ENCODE results near the gene RAB3IP.
A peak's percentile ranks its signal among the peaks of the same experiment; 100 is the strongest.

RAB3IP gene

DNA sequence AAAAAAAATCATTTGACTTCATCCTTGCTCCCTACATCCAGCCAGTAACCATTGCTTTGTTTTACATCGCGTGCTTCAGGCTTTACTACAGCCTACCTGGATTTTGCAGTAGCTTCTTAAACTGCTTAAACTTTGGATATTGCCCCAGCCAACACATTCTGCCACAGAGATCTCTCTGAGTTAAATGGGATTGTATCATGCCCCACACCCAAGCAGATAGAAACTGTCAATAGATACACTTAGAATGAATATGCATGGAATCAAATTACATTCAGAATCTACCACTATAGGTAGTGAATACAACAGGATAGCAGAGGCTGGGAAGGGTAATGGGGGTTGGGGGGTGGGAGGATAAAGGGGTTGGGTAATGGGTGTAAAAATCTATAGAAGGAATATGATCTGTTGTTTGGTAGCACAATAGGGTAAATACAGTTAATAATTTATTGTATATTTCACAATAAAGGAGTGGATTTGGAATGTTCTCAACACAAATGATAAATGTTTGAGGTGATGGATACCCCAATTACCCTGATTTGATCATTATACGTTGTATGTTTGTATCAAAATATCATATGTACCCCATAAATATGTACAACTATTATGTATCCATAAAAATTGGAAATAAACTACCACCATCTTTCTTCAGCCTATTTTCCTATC is 83.7 kb downstream of the RAB3IP start:
- Histone ChIP-seq H4K20me1 (no peaks in the 10 kb centered on the region), H3K4me3 (no peak overlapping the region), H3K27me3 (no peaks in the 10 kb centered on the region), H3K4me1 (peaks cover 4 to 17% (median 11%) of the 10 kb centered on the region in 10 experiments; a peak in 12 of 20 replicates), H3K27ac (no peak overlapping the region), H3K9me3 (replicated peaks in 1 of 11) (no peaks in the 10 kb centered on the region), H3K36me3 (no peaks in the 10 kb centered on the region), H3K4me2 (peak overlapping the region in 1 of 11 experiments; percentile 40; a peak in 2 of 22 replicates), H3K9ac (no peak overlapping the region)
- no peak for TF ChIP-seq Cebpa-rat (IDR thresholded peaks at IDR 0.05)

DNA sequence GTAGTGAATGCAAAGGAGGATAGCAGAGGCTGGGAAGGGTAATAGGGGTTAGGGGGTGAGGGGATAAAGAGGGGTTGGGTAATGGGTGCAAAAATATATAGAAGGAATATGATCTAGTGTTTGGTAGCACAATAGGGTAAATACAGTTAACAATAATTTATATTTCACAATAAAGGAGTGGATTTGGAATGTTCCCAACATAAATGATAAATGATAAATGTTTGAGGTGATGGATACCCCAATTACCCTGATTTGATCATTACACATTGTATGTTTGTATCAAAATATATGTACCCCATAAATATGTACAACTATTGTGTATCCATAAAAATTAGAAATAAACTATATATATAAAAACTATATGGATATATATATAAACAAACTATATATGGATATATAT is 85.4 kb downstream of the RAB3IP start:
- Histone ChIP-seq H3K9ac (no peak overlapping the region), H3K27ac (no peak overlapping the region), H3K4me1 (peaks cover 4 to 17% (median 11%) of the 10 kb centered on the region in 10 experiments; a peak in 12 of 20 replicates), H3K27me3 (no peaks in the 10 kb centered on the region), H3K4me2 (no peak overlapping the region), H3K9me3 (replicated peaks in 1 of 11) (no peaks in the 10 kb centered on the region), H3K36me3 (no peaks in the 10 kb centered on the region), H4K20me1 (no peaks in the 10 kb centered on the region), H3K4me3 (no peak overlapping the region)
- no peak for TF ChIP-seq Cebpa-rat (IDR thresholded peaks at IDR 0.05)

DNA sequence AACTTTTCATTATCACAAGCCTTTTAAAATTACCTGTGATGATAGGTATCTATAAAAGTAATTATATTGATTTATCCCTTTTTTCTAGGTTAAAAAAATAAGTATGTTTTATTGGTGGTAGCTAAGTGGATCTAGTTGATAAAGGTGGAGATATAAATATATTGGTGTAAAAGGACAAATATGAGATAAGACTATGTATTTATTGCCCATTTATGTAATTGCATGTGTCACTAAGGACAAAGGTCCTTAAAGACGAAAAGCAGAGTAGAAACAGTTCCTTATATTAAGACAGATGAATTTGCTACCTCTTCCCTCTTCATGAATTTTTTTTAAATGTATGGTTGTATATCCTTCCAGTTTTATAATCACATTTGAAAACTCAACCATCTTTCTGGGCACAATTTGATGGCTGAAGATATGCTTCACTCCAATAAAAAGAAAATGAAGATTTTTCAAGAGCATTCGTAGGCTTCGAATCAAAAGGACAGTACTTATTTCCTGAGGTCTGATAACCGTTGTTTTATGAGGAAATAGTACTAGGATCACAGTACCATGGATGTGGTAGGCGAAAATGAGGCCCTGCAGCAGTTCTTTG is 86.4 kb downstream of the RAB3IP start, which contains the start of gene MYRFL:
TSS of gene MYRFL (plus strand) at position 262 of the 595 bp plus-strand sequence. CDS start at position 553, 291 bp downstream.
- no peak for TF ChIP-seq Cebpa-rat (IDR thresholded peaks at IDR 0.05)
- H3K36me3 ChIP-seq, result no peaks in the 10 kb centered on the region
- H3K4me1 ChIP-seq, result peaks cover 4 to 17% (median 11%) of the 10 kb centered on the region in 10 experiments; a peak in 12 of 20 replicates
- H3K9ac ChIP-seq, result no peak within 1 kb of the TSS
- no peak within 1 kb of the TSS for H3K4me3 ChIP-seq
- no peaks in the 10 kb centered on the region for H3K27me3 ChIP-seq
- no peak within 1 kb of the TSS for H3K27ac ChIP-seq
- H3K4me2 ChIP-seq, result no peak within 1 kb of the TSS
- no peaks in the 10 kb centered on the region for H4K20me1 ChIP-seq
- no peaks in the 10 kb centered on the region for H3K9me3 ChIP-seq (replicated peaks in 1 of 11)

DNA sequence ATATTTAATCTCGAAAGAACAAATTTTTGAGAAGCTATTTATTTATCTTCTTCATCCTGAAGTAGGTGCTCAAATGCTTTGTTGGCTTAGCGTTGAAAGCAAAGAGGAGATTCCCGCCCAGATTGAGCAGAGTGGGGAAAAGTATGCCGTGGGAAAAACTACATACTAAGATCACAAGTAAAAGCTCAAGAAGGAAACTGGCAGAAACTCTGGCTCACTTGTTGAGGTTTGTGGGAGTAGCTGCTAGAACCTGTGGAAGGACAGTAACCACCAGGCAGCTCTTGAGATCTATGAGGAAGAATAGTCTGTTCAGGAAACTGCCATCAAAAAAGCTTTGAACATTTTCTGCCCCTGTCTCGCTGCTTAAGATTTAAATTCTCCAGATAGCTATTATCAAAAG is 90.2 kb downstream of the RAB3IP start:
- H3K4me2 ChIP-seq, result no peak overlapping the region
- H3K36me3 ChIP-seq, result no peaks in the 10 kb centered on the region
- TF ChIP-seq Cebpa-rat (IDR thresholded peaks at IDR 0.05), result no peak
- no peaks in the 10 kb centered on the region for H4K20me1 ChIP-seq
- H3K27ac ChIP-seq, result no peak overlapping the region
- no peaks in the 10 kb centered on the region for H3K27me3 ChIP-seq
- H3K9me3 ChIP-seq (replicated peaks in 1 of 11), result no peaks in the 10 kb centered on the region
- H3K4me1 ChIP-seq, result no peaks in the 10 kb centered on the region
- H3K4me3 ChIP-seq, result no peak overlapping the region
- H3K9ac ChIP-seq, result no peak overlapping the region

DNA sequence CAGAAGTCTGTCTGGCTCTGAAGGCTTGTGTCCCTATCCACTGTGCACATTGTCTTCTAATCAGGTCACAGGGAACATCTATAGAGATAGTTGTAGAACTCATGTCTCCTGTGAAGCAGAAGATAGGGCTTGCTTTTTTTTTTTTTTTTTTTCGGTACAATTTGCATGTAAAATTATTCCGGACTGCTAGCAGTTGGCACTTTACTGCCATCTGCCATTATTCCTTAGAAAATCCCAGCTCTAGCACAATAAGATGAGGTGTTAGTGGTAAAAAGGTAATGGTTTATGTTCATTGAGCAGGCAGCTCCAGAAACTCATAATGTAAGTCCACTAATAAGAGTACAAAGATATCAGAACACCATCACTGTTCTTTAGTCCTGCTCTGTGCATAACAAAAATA is 95.0 kb downstream of the RAB3IP start:
- Histone ChIP-seq H3K27me3 (no peaks in the 10 kb centered on the region), H3K36me3 (no peaks in the 10 kb centered on the region), H4K20me1 (no peaks in the 10 kb centered on the region), H3K4me2 (no peak overlapping the region), H3K27ac (no peak overlapping the region), H3K4me1 (peaks cover 0 to 25% (median 0%) of the 10 kb centered on the region in 10 experiments; a peak in 6 of 20 replicates), H3K9ac (no peak overlapping the region), H3K9me3 (replicated peaks in 1 of 11) (no peaks in the 10 kb centered on the region), H3K4me3 (no peak overlapping the region)
- TF ChIP-seq Cebpa-rat (IDR thresholded peaks at IDR 0.05), result no peak

DNA sequence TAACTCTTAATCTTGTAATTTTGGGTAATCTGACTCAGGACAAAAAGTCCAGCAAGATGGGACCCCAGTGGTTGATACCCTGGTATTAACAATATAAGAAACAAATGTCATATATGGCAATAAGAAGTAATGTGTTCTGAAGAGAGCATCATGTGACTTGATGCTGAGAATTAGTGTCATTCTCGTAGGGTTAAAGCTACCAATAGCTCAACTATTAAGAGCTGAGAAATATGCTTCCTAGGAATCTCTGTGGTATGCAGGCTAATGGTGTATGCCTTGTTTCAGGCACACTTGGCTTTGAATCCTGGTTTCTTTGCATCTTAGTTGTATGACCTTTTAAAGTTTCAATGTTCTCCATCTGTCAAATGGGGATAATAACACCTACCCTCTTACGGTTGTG is 95.5 kb downstream of the RAB3IP start:
- Histone ChIP-seq H3K27me3 (no peaks in the 10 kb centered on the region), H3K36me3 (no peaks in the 10 kb centered on the region), H3K9me3 (replicated peaks in 1 of 11) (no peaks in the 10 kb centered on the region), H3K4me3 (no peak overlapping the region), H3K27ac (no peak overlapping the region), H3K9ac (no peak overlapping the region), H3K4me1 (peaks cover 0 to 25% (median 0%) of the 10 kb centered on the region in 10 experiments; a peak in 6 of 20 replicates), H3K4me2 (peak overlapping the region in 1 of 11 experiments; percentile 30; a peak in 1 of 22 replicates), H4K20me1 (no peaks in the 10 kb centered on the region)
- no peak for TF ChIP-seq Cebpa-rat (IDR thresholded peaks at IDR 0.05)

DNA sequence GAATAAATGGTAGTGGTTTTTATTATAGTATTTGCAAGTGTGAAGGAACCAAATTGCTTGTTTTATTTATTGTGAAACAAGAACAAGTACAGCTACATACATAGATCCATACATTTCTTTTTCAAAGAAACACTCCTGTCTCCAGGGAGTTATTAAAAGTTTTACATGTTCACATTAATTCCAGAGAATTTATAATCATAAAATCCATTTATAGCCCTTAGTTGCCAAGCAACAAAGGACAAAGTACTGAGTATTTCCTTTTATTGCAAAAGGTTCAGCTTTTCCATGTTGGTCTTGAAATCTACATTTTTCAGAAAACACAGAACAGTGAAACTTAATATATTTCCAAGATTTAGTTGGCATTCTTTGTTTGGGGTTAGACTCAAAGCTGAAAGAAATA is 95.9 kb downstream of the RAB3IP start:
- Histone ChIP-seq H4K20me1 (no peaks in the 10 kb centered on the region), H3K4me1 (peaks cover 0 to 25% (median 0%) of the 10 kb centered on the region in 10 experiments; a peak in 6 of 20 replicates), H3K27me3 (no peaks in the 10 kb centered on the region), H3K9ac (no peak overlapping the region), H3K4me3 (no peak overlapping the region), H3K27ac (no peak overlapping the region), H3K9me3 (replicated peaks in 1 of 11) (no peaks in the 10 kb centered on the region), H3K4me2 (peak overlapping the region in 2 of 11 experiments; percentile 30 to 38; a peak in 2 of 22 replicates), H3K36me3 (no peaks in the 10 kb centered on the region)
- TF ChIP-seq Cebpa-rat (IDR thresholded peaks at IDR 0.05), result no peak

DNA sequence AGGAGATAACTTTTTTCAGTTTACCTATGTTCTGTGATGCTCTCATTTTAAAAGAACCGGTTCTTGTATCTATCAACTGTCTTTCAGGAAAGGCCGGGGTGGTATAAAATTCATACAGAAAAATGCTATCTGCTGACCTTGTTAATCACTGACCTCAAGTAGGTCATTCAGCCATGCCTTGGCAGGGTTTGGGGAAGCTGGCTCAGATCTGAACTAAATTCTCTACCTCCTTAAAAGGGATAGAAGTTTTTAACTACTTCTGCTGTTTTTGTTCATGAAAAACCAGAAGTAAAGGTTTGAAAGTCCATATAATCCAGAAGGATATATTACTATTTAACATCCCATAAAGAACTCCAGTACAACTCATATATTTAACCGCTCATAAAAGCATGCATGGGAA is 96.4 kb downstream of the RAB3IP start:
- Histone ChIP-seq H4K20me1 (no peaks in the 10 kb centered on the region), H3K4me1 (peaks cover 0 to 25% (median 0%) of the 10 kb centered on the region in 10 experiments; a peak in 6 of 20 replicates), H3K9ac (no peak overlapping the region), H3K4me3 (no peak overlapping the region), H3K27me3 (no peaks in the 10 kb centered on the region), H3K9me3 (replicated peaks in 1 of 11) (no peaks in the 10 kb centered on the region), H3K4me2 (peak overlapping the region in 2 of 11 experiments; percentile 47 to 55; a peak in 2 of 22 replicates), H3K36me3 (no peaks in the 10 kb centered on the region), H3K27ac (no peak overlapping the region)
- TF ChIP-seq Cebpa-rat (IDR thresholded peaks at IDR 0.05), result no peak

DNA sequence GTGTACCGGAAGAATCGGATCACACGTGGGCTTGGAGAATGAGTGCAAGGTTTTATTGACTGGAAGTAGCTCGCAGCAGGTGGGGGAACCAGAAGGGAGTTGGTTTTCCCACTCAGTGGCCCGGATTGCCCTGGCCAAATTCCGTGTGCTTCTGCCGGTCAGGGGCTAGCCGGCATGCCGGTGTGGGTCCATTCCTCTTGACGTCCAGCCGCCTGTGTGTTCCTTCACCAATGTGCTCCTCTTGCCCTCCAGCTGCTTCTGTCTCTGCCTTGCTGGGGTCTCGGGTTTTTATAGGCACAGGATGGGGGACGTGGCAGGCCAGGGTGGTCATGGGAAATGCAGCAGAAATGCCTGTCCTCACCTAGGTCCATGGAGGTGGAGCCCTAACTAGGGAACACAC is 97.4 kb downstream of the RAB3IP start:
- no peaks in the 10 kb centered on the region for H3K36me3 ChIP-seq
- H4K20me1 ChIP-seq, result no peaks in the 10 kb centered on the region
- no peak overlapping the region for H3K27ac ChIP-seq
- H3K27me3 ChIP-seq, result no peaks in the 10 kb centered on the region
- no peak for TF ChIP-seq Cebpa-rat (IDR thresholded peaks at IDR 0.05)
- H3K4me1 ChIP-seq, result peaks cover 0 to 25% (median 0%) of the 10 kb centered on the region in 10 experiments; a peak in 6 of 20 replicates
- no peak overlapping the region for H3K9ac ChIP-seq
- no peak overlapping the region for H3K4me3 ChIP-seq
- no peaks in the 10 kb centered on the region for H3K9me3 ChIP-seq (replicated peaks in 1 of 11)
- H3K4me2 ChIP-seq, result peak overlapping the region in 2 of 11 experiments; percentile 47 to 55; a peak in 4 of 22 replicates

All from BLaER1 treated with 17β-estradiol and CSF1 and Interleukin-3, amounts not matched to agents 10 nM and 100 nM (cell line).